Measurements from ENCODE around the gene DSCAML1.

DNA sequence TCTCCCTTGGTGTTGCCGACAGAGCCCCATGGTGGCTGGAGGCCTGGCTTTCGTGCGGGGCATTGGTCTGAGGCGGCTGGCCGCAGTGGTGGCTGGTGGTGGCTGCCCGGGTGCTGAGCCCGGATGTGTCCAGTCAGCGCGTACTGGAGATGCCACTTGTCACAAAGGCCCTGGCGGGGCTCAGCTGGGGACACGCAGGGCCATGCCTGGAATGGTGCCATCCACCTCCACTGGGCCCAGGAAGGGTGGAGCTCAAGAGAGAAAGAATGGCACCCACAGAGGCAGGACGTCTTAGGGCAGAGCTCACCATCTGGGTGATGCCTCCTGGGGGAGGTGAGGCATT is 376.9 kb downstream of the DSCAML1 start:
- TF ChIP-seq, protein P1, sequence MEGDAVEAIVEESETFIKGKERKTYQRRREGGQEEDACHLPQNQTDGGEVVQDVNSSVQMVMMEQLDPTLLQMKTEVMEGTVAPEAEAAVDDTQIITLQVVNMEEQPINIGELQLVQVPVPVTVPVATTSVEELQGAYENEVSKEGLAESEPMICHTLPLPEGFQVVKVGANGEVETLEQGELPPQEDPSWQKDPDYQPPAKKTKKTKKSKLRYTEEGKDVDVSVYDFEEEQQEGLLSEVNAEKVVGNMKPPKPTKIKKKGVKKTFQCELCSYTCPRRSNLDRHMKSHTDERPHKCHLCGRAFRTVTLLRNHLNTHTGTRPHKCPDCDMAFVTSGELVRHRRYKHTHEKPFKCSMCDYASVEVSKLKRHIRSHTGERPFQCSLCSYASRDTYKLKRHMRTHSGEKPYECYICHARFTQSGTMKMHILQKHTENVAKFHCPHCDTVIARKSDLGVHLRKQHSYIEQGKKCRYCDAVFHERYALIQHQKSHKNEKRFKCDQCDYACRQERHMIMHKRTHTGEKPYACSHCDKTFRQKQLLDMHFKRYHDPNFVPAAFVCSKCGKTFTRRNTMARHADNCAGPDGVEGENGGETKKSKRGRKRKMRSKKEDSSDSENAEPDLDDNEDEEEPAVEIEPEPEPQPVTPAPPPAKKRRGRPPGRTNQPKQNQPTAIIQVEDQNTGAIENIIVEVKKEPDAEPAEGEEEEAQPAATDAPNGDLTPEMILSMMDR (IDR thresholded peaks at IDR 0.05; ENCODE audit: low read length): no peak
- no peak for TF ChIP-seq EZH2 (IDR thresholded peaks at IDR 0.05; ENCODE audit: borderline replicate concordance, low read length)

All from OCI-LY1 (cell line).